ENCODE measurements around the gene PRKCA.

DNA sequence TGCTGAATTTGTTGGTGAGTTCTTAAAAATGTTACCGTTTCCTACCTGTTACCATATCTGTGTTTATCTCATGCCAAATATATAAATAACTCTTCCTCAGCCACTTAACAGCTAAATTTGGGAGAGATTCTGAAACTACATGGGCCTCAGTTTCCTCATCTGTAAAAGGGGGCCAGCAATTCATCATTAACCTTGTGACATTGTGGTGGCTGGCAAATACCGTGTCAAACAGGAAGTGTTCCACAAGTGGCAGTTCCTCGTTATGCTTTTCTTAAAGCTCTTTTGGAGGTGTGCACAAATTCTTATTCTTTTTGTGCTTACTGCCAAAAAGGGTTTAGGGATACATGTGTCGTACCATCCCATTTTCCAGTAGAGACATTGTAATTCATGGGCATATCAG, 312.1 kb downstream of the PRKCA start:
- TF ChIP-seq, protein P1, sequence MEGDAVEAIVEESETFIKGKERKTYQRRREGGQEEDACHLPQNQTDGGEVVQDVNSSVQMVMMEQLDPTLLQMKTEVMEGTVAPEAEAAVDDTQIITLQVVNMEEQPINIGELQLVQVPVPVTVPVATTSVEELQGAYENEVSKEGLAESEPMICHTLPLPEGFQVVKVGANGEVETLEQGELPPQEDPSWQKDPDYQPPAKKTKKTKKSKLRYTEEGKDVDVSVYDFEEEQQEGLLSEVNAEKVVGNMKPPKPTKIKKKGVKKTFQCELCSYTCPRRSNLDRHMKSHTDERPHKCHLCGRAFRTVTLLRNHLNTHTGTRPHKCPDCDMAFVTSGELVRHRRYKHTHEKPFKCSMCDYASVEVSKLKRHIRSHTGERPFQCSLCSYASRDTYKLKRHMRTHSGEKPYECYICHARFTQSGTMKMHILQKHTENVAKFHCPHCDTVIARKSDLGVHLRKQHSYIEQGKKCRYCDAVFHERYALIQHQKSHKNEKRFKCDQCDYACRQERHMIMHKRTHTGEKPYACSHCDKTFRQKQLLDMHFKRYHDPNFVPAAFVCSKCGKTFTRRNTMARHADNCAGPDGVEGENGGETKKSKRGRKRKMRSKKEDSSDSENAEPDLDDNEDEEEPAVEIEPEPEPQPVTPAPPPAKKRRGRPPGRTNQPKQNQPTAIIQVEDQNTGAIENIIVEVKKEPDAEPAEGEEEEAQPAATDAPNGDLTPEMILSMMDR (IDR thresholded peaks at IDR 0.05 in 2 of 3, conservative IDR thresholded peaks at IDR 0.05 in 1 of 3; ENCODE audit: insufficient read depth in 2 of 3, low read depth in 1 of 3, low read length in 3 of 3): no peak
- TF ChIP-seq CBX5 (IDR thresholded peaks at IDR 0.05; ENCODE audit: borderline replicate concordance, low read depth) (no peak), KLF13 (tag; IDR thresholded peaks at IDR 0.05; ENCODE audit: borderline replicate concordance, low read depth) (no peak)
- TF ChIP-seq, protein P2, sequence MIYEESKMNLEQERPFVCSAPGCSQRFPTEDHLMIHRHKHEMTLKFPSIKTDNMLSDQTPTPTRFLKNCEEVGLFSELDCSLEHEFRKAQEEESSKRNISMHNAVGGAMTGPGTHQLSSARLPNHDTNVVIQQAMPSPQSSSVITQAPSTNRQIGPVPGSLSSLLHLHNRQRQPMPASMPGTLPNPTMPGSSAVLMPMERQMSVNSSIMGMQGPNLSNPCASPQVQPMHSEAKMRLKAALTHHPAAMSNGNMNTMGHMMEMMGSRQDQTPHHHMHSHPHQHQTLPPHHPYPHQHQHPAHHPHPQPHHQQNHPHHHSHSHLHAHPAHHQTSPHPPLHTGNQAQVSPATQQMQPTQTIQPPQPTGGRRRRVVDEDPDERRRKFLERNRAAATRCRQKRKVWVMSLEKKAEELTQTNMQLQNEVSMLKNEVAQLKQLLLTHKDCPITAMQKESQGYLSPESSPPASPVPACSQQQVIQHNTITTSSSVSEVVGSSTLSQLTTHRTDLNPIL (CRISPR knock-in tag; IDR thresholded peaks at IDR 0.05): no peak

Measured in K562 (cell line).